Activated CD8-positive, alpha-beta T cell treated with anti-CD3 and anti-CD28 coated beads for 36 hours (primary cell): ENCODE results near the gene KLHL42. TPM values are rescaled to one million over a fixed set of nuclear protein-coding genes. Genes with fewer than 3 reads are reported as not detected.

ENCODE experiments used
- ATAC-seq: fragments of 200-7000 bp; cut with Tn5 transposase; one replicate; pipeline ENCODE4 v1.10.0; 2021; ENCODE audit warnings: mild to moderate bottlenecking, moderate library complexity
- CTCF ChIA-PET: fragments of 350-600 bp; sonication (Branson Sonifier 250); formaldehyde crosslinking; loops from one replicate; lab custom pipeline; 2021; ENCODE audit warnings: antibody characterized with exemption; lab: Charles Lee
- POLR2A ChIA-PET: fragments of 350-600 bp; sonication (Branson Sonifier 250); formaldehyde crosslinking; loops from one replicate; lab custom pipeline; 2021; ENCODE audit warnings: antibody characterized with exemption; lab: Charles Lee
- DNase-seq: peaks from one replicate; pipeline ENCODE4 v3.0.0-alpha.2; 2020
- H3K27ac Mint-ChIP-seq: one replicate; pipeline ENCODE4 v1.8.0; 2021; ENCODE audit warnings: mild to moderate bottlenecking, mixed read lengths
- H3K27me3 Mint-ChIP-seq: one replicate; pipeline ENCODE4 v1.8.0; 2021; ENCODE audit warnings: mixed read lengths
- H3K36me3 Mint-ChIP-seq: one replicate; pipeline ENCODE4 v1.8.0; 2021; ENCODE audit warnings: low read depth, mixed read lengths
- H3K4me1 Mint-ChIP-seq: one replicate; pipeline ENCODE4 v1.8.0; 2021; ENCODE audit warnings: low read depth, mixed read lengths
- H3K4me3 Mint-ChIP-seq: one replicate; pipeline ENCODE4 v1.8.0; 2021; ENCODE audit warnings: mild to moderate bottlenecking, moderate library complexity, mixed read lengths
- H3K9me3 Mint-ChIP-seq: one replicate; pipeline ENCODE4 v1.8.0; 2021; ENCODE audit warnings: mixed read lengths
- CTCF ChIP-seq: fragments of 200-600 bp; IDR thresholded peaks from one replicate; pipeline ENCODE4 v1.8.0; 2022; ENCODE audit warnings: antibody characterized with exemption, mild to moderate bottlenecking
- intact Hi-C: fragments of 100-400 bp; cut with micrococcal nuclease; formaldehyde crosslinking; loops from one replicate; pipeline ENCODE4 v1.10.0; 2022
- total RNA-seq, 2 experiments: library from RNA; stranded (reverse); gene quantifications; one replicate each; pipeline ENCODE4 v1.2.3, GENCODE V29; 2021

KLHL42 gene
- total RNA-seq, 2 experiments from 2014 or later, result 10.2 to 11.3 TPM

DNA sequence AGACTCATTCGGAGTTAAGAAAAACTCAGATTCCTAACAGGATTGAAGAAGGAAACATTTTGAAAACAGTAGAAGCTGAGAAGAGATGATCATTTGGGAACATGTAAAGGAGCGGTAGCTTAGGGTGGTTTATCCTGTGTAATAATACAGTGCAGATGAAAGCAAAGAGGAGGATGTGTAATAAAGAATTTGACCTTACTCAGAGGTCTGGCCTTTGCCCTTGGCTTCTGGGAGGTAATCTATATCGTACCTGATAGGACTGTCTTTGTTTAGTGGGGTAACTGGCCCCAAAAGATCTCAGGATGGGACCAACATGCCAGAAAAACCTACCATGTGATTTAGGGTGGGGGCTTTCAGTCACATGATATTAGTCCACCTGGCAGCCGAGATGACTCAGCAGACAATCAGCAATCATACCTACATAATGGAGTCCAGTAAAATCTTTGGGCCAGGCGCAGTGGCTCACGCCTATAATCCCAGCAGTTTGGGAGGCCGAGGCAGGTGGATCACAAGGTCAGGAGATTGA is 23.3 kb upstream of the KLHL42 start:
- Mint-ChIP-seq H3K27ac (no peak overlapping the region), H3K9me3 (no peaks in the 10 kb centered on the region), H3K27me3 (no peaks in the 10 kb centered on the region), H3K4me3 (no peak overlapping the region), H3K4me1 (no peaks in the 10 kb centered on the region), H3K36me3 (peaks cover 17% of the 10 kb centered on the region)
- ChIA-PET POLR2A (interaction anchor here (0.7 to 1.0 kb wide), 2 partner anchors 19 to 66 kb away, joined by 3 to 4 read pairs; no protein-coding TSS in a partner anchor), CTCF (interaction anchor here (0.8 to 2.3 kb wide), 3 partner anchors 18 to 65 kb away, joined by 3 to 8 read pairs (median 8); no protein-coding TSS in a partner anchor)
- no peak for DNase-seq
- intact Hi-C loops, result no loop called here
- no peak for TF ChIP-seq CTCF
- ATAC-seq, result no peak

DNA sequence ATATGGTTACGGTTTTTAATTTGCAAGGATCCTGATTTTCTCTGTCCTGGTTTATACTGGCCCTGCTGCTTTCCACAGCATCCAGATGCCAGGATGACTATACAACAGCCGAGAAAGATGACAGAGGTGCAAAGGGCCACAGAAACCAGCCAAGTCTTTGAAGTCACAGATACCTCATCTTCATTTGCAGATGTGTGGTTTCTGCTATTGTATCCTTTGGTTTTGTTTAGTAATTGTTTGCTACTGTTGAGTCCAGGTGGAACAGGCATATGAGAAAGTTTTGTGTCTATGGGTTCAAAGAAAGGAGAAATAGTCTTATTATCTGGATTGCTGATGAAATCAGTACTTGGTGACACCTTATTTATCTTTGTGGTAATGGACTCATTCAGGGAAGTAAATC is 17.3 kb upstream of the KLHL42 start:
- Mint-ChIP-seq H3K4me1 (peaks cover 9% of the 10 kb centered on the region), H3K4me3 (no peak overlapping the region), H3K36me3 (peaks cover 3% of the 10 kb centered on the region), H3K27ac (no peak overlapping the region), H3K27me3 (no peaks in the 10 kb centered on the region), H3K9me3 (no peaks in the 10 kb centered on the region)
- CTCF ChIA-PET, result interaction anchor here (1.1 to 1.2 kb wide), 2 partner anchors 13 to 59 kb away, joined by 3 to 8 read pairs; no protein-coding TSS in a partner anchor
- peak; percentile 75 for ATAC-seq
- intact Hi-C loops, result no loop called here
- POLR2A ChIA-PET, result no interaction called here
- TF ChIP-seq CTCF, result no peak
- DNase-seq, result peak; percentile 23

- ChIA-PET CTCF (interaction anchor here (1.6 kb wide), 1 partner anchor 54 kb away, joined by 3 read pairs; no protein-coding TSS in a partner anchor), POLR2A (interaction anchor here (0.8 kb wide), 2 partner anchors 41 to 1242 kb away, joined by 4 read pairs; no protein-coding TSS in a partner anchor)
- DNase-seq (no peak), ATAC-seq (no peak)
- peaks cover 15% of the 10 kb centered on the region for H3K4me1 Mint-ChIP-seq
- no peaks in the 10 kb centered on the region for H3K27me3 Mint-ChIP-seq
- no peak overlapping the region for H3K4me3 Mint-ChIP-seq
- TF ChIP-seq CTCF, result no peak
- no peak overlapping the region for H3K27ac Mint-ChIP-seq
- intact Hi-C loops, result no loop called here
- H3K36me3 Mint-ChIP-seq, result peaks cover 3% of the 10 kb centered on the region
- no peaks in the 10 kb centered on the region for H3K9me3 Mint-ChIP-seq
These were observed 13.4 kb upstream of the KLHL42 start for GRCh38 chr12:27766587-27766986.

- intact Hi-C loops, result no loop called here
- H3K27ac Mint-ChIP-seq, result no peak overlapping the region
- POLR2A ChIA-PET, result interaction anchor here (0.6 to 1.2 kb wide), 2 partner anchors 11 to 250 kb away, joined by 3 to 4 read pairs; partner anchors contain the start of genes KLHL42 and MANSC4
These were observed 10.8 kb upstream of the KLHL42 start for GRCh38 chr12:27769142-27769673.

More at GRCh38 chr12:27769142-27769673, 10.8 kb upstream of the KLHL42 start:
- no peaks in the 10 kb centered on the region for H3K9me3 Mint-ChIP-seq
- CTCF ChIA-PET, result interaction anchor here (1.6 kb wide), 1 partner anchor 51 kb away, joined by 4 read pairs; no protein-coding TSS in a partner anchor
- peaks cover 10% of the 10 kb centered on the region for H3K4me1 Mint-ChIP-seq
- ATAC-seq, result no peak
- H3K4me3 Mint-ChIP-seq, result no peak overlapping the region
- H3K27me3 Mint-ChIP-seq, result no peaks in the 10 kb centered on the region
- H3K36me3 Mint-ChIP-seq, result no peaks in the 10 kb centered on the region
- no peak for TF ChIP-seq CTCF
- no peak for DNase-seq
